Left lung (tissue), 10 donors: Measurements from ENCODE around the gene MUC21. TPM values are rescaled to one million over a fixed set of nuclear protein-coding genes. Genes with fewer than 3 reads are reported as not detected.

Experiments used
- ATAC-seq: fragments of 200-7000 bp; cut with Tn5 transposase; one replicate; pipeline ENCODE4 v1.9.1; 2020; ENCODE audit warnings: moderate library complexity
- DNase-seq, 4 donors: peaks; one replicate each; pipeline ENCODE4 v3.0.0-alpha.2; 2013 to 2020
- H3K27ac ChIP-seq, 2 donors: fragments of 200-600 bp; sonication (generic) in 1 of 2; one replicate each; pipeline versions ENCODE4 v1.5.0 to v1.8.0; 2020 to 2021
- H3K27me3 ChIP-seq, 2 donors: fragments of 200-600 bp; sonication (generic) in 1 of 2; one replicate each; pipeline versions ENCODE4 v1.5.0 to v1.8.0; 2020 to 2021
- H3K36me3 ChIP-seq, 2 donors: fragments of 200-600 bp; sonication (generic) in 1 of 2; one replicate each; pipeline versions ENCODE4 v1.5.0 to v1.8.0; 2020 to 2021
- H3K4me1 ChIP-seq, 2 donors: fragments of 200-600 bp; one replicate each; pipeline ENCODE4 v1.8.0; 2021
- H3K4me3 ChIP-seq, 2 donors: fragments of 200-600 bp; sonication (generic) in 1 of 2; one replicate each; pipeline versions ENCODE4 v1.5.0 to v1.8.0; 2020 to 2021; ENCODE audit warnings: mild to moderate bottlenecking in 1 of 2
- H3K9me3 ChIP-seq, 2 donors: fragments of 200-600 bp; sonication (generic) in 1 of 2; one replicate each; pipeline versions ENCODE4 v1.5.0 to v1.8.0; 2020 to 2021
- intact Hi-C, 2 donors: fragments of 100-400 bp; cut with DNase I; formaldehyde crosslinking; loops; one replicate each; pipeline versions ENCODE4 v1.11.2 to v1.14.2; 2022
- polyA plus RNA-seq, 6 donors: library from polyadenylated mRNA; unstranded; fragments of 120-200 nt; gene quantifications; one replicate each; pipeline ENCODE4 v1.2.1, GENCODE V29; 2013; ENCODE audit not compliant: insufficient read length in 6 of 6
- total RNA-seq, 2 donors: library from RNA; stranded (reverse); fragmentation: NEBNext Ultra II Directional; extraction: Animal tissue kit (Norgen Biotek cat#: 25700); gene quantifications; one replicate each; pipeline ENCODE4 v1.2.1, GENCODE V29; 2021
- TF ChIP-seq, protein P1 (sequence below), 2 donors: fragments of 200-600 bp; sonication (generic) in 1 of 2; IDR thresholded peaks; one replicate each; pipeline versions ENCODE4 v1.5.0 to v1.8.0; 2021; ENCODE audit warnings: antibody characterized with exemption in 2 of 2
- donor health status: DM: no; HTN: yes; CAD: no.
- donor health status: DM: no; HTN: no; CAD: no.

Gene MUC21
- total and polyA plus RNA-seq, 8 donors: 0.04 to 9.5 (median 4.3) TPM; not detected in 4

- H3K27ac ChIP-seq: no peak within 1 kb of the TSS
- TF ChIP-seq, protein P1, sequence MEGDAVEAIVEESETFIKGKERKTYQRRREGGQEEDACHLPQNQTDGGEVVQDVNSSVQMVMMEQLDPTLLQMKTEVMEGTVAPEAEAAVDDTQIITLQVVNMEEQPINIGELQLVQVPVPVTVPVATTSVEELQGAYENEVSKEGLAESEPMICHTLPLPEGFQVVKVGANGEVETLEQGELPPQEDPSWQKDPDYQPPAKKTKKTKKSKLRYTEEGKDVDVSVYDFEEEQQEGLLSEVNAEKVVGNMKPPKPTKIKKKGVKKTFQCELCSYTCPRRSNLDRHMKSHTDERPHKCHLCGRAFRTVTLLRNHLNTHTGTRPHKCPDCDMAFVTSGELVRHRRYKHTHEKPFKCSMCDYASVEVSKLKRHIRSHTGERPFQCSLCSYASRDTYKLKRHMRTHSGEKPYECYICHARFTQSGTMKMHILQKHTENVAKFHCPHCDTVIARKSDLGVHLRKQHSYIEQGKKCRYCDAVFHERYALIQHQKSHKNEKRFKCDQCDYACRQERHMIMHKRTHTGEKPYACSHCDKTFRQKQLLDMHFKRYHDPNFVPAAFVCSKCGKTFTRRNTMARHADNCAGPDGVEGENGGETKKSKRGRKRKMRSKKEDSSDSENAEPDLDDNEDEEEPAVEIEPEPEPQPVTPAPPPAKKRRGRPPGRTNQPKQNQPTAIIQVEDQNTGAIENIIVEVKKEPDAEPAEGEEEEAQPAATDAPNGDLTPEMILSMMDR (IDR thresholded peaks at IDR 0.05): no peak
- no peak for DNase-seq
- peaks cover 6 to 10% of the 10 kb centered on the region in 2 donors for H3K4me1 ChIP-seq
- ATAC-seq: no peak
- no peaks in the 10 kb centered on the region for H3K36me3 ChIP-seq
- no peak within 1 kb of the TSS for H3K4me3 ChIP-seq
- H3K27me3 ChIP-seq: peaks cover 0 to 26% of the 10 kb centered on the region in 2 donors
- H3K9me3 ChIP-seq: no peaks in the 10 kb centered on the region
- intact Hi-C loops: no loop called here
Observed at GRCh38 chr6:30940361-30940986, 43.0 kb upstream of the MUC21 start, which contains the start of gene MUCL3. MUCL3 (plus strand) TSS chr6:30940973; CDS start chr6:30941000, 27 bp downstream.

- Histone ChIP-seq H3K4me3 (no peak overlapping the region), H3K27me3 (peaks cover 0 to 26% of the 10 kb centered on the region in 2 donors), H3K27ac (no peak overlapping the region), H3K4me1 (peaks cover 6 to 10% of the 10 kb centered on the region in 2 donors), H3K36me3 (no peaks in the 10 kb centered on the region), H3K9me3 (no peaks in the 10 kb centered on the region)
- ATAC-seq (peak; percentile 96), DNase-seq (peak in 3 of 4 donors; percentile 72 to 88 (median 80))
- TF ChIP-seq, protein P1 (IDR thresholded peaks at IDR 0.05): no peak
- intact Hi-C loops: no loop called here
Observed at GRCh38 chr6:30942338-30943060, 41.0 kb upstream of the MUC21 start.

DNA sequence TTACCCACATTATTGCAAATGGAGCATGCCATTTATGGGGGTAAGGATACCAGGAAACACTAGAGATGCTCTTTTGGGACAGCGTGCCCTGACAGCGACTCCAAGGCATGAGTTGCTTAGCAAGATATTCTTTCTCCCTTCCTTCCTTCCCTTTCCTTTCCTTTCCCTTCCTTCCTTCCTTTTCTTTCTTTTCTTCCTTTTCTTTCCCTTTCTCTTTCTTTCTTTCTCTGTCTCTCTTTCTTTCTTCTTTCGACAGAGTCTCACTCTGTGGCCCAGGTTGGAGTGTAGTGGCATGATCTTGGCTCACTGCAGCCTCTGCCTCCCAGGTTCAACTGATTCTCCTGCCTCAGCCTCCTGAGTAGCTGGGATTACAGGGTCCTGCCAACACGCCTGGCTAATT lies 39.5 kb upstream of the MUC21 start:
- intact Hi-C loops: no loop called here
- no peak for DNase-seq
- ATAC-seq: no peak
- TF ChIP-seq, protein P1 (IDR thresholded peaks at IDR 0.05): no peak
- H3K36me3 ChIP-seq: no peaks in the 10 kb centered on the region
- H3K27ac ChIP-seq: no peak overlapping the region
- peaks cover 6 to 10% of the 10 kb centered on the region in 2 donors for H3K4me1 ChIP-seq
- H3K4me3 ChIP-seq: no peak overlapping the region
- peaks cover 0 to 26% of the 10 kb centered on the region in 2 donors for H3K27me3 ChIP-seq
- no peaks in the 10 kb centered on the region for H3K9me3 ChIP-seq

DNA sequence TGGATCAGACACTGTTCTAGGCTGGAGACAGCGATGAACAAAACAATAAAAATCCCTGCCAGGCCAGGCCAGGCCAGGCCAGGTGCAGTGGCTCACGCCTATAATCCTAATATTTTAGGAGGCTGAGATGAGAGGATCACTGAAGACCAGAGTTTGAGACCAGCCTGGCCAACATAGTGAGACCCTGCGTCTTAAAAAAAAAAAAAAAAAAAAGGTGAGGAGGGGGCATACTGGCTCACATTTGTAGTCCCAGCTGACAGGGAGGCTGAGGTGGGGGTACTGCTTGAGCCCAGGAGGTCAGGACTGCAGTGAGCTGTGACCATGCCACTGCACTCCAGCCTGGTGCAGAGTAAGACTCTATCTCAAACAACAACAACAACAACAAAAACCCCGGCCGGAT lies 38.2 kb upstream of the MUC21 start:
- no peak for ATAC-seq
- intact Hi-C loops: no loop called here

DNA sequence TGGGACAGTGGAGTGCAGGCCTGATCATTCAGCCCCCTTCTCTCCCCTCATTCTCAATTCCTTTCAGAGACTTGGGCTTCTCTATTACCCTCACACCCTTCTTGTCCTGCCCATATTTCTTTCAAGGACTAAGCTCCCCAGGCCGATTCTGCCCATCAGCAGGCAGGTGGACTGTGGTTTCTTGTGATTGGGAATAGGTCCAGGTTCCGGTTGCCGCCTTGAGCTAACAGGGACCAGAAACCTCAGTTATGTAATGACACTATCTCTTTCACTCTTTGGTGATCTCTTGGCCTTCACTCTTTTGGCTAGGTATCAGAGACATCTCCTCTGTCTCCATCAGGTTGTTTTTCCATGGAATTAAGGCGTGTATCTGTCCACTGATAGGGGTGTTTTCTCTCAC lies 36.3 kb upstream of the MUC21 start:
- no peak overlapping the region for H3K27ac ChIP-seq
- peaks cover 6 to 9% of the 10 kb centered on the region in 2 donors for H3K4me1 ChIP-seq
- no peaks in the 10 kb centered on the region for H3K9me3 ChIP-seq
- H3K27me3 ChIP-seq: peaks cover 0 to 20% of the 10 kb centered on the region in 2 donors
- no peaks in the 10 kb centered on the region for H3K36me3 ChIP-seq
- no peak for DNase-seq
- TF ChIP-seq, protein P1 (IDR thresholded peaks at IDR 0.05): no peak
- ATAC-seq: no peak
- H3K4me3 ChIP-seq: no peak overlapping the region
- intact Hi-C loops: no loop called here

More for the DNA sequence above, 38.2 kb upstream of the MUC21 start:
- TF ChIP-seq, protein P1 (IDR thresholded peaks at IDR 0.05): no peak
- H3K27ac ChIP-seq: no peak overlapping the region
- no peak for DNase-seq
- H3K36me3 ChIP-seq: no peaks in the 10 kb centered on the region
- H3K9me3 ChIP-seq: no peaks in the 10 kb centered on the region
- H3K4me3 ChIP-seq: no peak overlapping the region
- peaks cover 0 to 26% of the 10 kb centered on the region in 2 donors for H3K27me3 ChIP-seq
- peaks cover 6 to 10% of the 10 kb centered on the region in 2 donors for H3K4me1 ChIP-seq
